ENCODE data around the gene TAF5L.

DNA sequence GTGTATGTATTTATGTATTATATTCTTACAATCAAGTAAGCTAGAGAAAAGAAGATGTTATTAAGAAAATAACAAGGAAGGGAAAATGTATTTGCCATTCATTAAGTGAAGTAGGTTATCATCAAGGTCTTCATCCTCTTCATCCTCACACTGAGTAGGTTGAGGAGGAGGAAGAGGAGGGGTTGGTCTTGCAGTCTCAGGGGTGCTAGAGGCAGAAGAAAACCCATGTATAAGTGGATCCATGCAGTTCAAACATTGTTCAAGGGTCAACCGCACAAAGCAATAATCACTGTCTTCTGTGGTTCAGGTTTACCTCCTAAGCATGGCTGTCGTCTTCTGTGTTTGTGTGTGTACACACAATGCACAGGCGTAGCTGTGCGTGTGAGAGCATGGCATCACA is 17.0 kb upstream of the TAF5L start:
- TF ChIP-seq EP300 (IDR thresholded peaks at IDR 0.05; ENCODE audit: borderline replicate concordance) (no peak), TAF1 (IDR thresholded peaks at IDR 0.05; ENCODE audit: low read depth) (no peak), RAD21 (IDR thresholded peaks at IDR 0.05; ENCODE audit: low read depth) (no peak), CREB1 (IDR thresholded peaks at IDR 0.05; ENCODE audit: low read depth) (no peak), YY1 (IDR thresholded peaks at IDR 0.05; ENCODE audit: low read depth) (no peak), TEAD4 (IDR thresholded peaks at IDR 0.05) (no peak), CEBPB (IDR thresholded peaks at IDR 0.05) (no peak), NFIC (IDR thresholded peaks at IDR 0.05) (no peak)
- TF ChIP-seq, protein P1, sequence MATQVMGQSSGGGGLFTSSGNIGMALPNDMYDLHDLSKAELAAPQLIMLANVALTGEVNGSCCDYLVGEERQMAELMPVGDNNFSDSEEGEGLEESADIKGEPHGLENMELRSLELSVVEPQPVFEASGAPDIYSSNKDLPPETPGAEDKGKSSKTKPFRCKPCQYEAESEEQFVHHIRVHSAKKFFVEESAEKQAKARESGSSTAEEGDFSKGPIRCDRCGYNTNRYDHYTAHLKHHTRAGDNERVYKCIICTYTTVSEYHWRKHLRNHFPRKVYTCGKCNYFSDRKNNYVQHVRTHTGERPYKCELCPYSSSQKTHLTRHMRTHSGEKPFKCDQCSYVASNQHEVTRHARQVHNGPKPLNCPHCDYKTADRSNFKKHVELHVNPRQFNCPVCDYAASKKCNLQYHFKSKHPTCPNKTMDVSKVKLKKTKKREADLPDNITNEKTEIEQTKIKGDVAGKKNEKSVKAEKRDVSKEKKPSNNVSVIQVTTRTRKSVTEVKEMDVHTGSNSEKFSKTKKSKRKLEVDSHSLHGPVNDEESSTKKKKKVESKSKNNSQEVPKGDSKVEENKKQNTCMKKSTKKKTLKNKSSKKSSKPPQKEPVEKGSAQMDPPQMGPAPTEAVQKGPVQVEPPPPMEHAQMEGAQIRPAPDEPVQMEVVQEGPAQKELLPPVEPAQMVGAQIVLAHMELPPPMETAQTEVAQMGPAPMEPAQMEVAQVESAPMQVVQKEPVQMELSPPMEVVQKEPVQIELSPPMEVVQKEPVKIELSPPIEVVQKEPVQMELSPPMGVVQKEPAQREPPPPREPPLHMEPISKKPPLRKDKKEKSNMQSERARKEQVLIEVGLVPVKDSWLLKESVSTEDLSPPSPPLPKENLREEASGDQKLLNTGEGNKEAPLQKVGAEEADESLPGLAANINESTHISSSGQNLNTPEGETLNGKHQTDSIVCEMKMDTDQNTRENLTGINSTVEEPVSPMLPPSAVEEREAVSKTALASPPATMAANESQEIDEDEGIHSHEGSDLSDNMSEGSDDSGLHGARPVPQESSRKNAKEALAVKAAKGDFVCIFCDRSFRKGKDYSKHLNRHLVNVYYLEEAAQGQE (IDR thresholded peaks at IDR 0.05; ENCODE audit: low read depth): no peak
- TF ChIP-seq, protein P2, sequence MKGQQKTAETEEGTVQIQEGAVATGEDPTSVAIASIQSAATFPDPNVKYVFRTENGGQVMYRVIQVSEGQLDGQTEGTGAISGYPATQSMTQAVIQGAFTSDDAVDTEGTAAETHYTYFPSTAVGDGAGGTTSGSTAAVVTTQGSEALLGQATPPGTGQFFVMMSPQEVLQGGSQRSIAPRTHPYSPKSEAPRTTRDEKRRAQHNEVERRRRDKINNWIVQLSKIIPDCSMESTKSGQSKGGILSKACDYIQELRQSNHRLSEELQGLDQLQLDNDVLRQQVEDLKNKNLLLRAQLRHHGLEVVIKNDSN (IDR thresholded peaks at IDR 0.05): no peak
- TF ChIP-seq, protein P3, sequence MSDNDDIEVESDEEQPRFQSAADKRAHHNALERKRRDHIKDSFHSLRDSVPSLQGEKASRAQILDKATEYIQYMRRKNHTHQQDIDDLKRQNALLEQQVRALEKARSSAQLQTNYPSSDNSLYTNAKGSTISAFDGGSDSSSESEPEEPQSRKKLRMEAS (IDR thresholded peaks at IDR 0.05): no peak

Measured in Ishikawa (cell line).